Measurements from ENCODE around the gene KLK15. TPM values are rescaled to one million over a fixed set of nuclear protein-coding genes. Genes with fewer than 3 reads are reported as not detected.
A peak's percentile ranks its signal among the peaks of the same experiment; 100 is the strongest.

Gene KLK15
- total and polyA plus RNA-seq, 2 of the 13 experiments (the other 11 are each of a cell fraction or from before 2014, with no cell fraction given), result not detected

DNA sequence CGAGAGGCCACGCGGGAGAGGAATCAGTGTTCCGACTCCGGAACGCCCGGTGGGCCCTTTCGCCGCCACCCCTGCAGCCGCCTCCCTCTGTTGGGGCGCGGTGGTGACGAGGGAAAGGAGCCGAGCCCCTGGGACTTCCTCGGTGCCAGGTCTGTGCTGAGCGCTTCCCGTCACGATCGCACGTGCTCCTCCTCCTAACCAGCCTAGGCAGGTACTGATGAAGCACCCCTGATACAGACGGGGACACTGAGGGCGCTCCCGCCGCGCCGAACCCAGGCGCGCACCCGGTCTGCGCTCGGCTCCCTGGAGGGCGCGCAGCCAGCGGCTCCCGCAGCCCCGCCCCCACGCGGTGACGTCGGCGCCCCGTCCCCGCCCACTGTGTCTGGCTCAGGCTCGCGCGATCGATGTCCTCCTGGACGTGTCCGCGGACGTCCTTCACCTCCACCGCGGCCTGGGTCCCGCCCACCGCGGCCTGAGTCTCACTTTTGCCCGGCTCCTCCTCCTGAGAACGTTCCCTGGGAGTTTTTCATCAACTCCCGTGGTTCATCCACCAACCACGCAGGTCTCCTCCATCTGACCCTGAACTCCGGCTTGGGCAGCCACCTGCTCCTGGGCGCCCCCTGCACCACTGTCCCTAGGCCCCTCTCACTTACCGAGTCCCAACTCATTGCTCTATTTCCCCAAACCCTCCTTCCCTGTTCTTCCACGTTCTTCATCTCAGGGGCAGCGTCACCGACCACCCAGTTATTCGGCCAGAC, 2.6 kb upstream of the KLK15 start:
- ChIA-PET CTCF (ENCODE audit: low intra/inter-chr PET ratio, low total read pairs) (no interaction called here), POLR2A (no interaction called here)
- peak; percentile 93 for ATAC-seq
- Histone ChIP-seq H3K36me3 (replicated peaks in 1 of 2; ENCODE audit: control insufficient read depth in 1 of 2, insufficient read depth in 2 of 2, low read length in 2 of 2) (no peaks in the 10 kb centered on the region), H3K27ac (ENCODE audit: extremely low read length, insufficient read depth, low read length) (no peak overlapping the region), H2AFZ (ENCODE audit: low read length) (no peak overlapping the region), H3K4me2 (ENCODE audit: low read depth, low read length) (peak overlapping the region; percentile 77), H3K27me3 (ENCODE audit: control insufficient read depth in 1 of 2, insufficient read depth in 2 of 2, low read length in 2 of 2) (peaks cover 0 to 34% of the 10 kb centered on the region in 2 experiments; a peak in 2 of 5 replicates), H3K9ac (ENCODE audit: insufficient read depth, low read depth, low read length) (peak overlapping the region; percentile 47), H3K79me2 (ENCODE audit: insufficient read depth, low read length) (no peaks in the 10 kb centered on the region), H3K4me1 (ENCODE audit: insufficient read depth, low read length) (peaks cover 17% of the 10 kb centered on the region), H3K4me3 (replicated peaks in 1 of 3; ENCODE audit: insufficient read depth in 1 of 3, low read depth in 2 of 3, low read length in 3 of 3) (peak overlapping the region; percentile 47 to 80 (median 70); a peak in 5 of 6 replicates), H3K9me3 (ENCODE audit: low read length) (no peaks in the 10 kb centered on the region), H4K20me1 (ENCODE audit: insufficient read depth, low read length) (no peaks in the 10 kb centered on the region)
- DNase-seq (ENCODE audit: low spot score), result peak; percentile 38
- intact Hi-C loops (cut with micrococcal nuclease; ENCODE audit: unreplicated experiment) (no loop called here), in situ Hi-C loops (cut with HindIII; ENCODE audit: extremely low pct_ligation_motif_present, low pct_unique_long_range_greater_than_20kb) (no loop called here)
- under 1% methylated on average over 19 of the region's 67 CpGs for WGBS (ENCODE audit: low lambda C conversion rate)
- no peak for FAIRE-seq
- BruUV-seq (replicated peaks), result no TSS peak
- TF ChIP-seq PCBP2 (optimal IDR thresholded peaks at IDR 0.05; ENCODE audit: low read depth, low read length, poor library complexity, severe bottlenecking), result no peak
- peak; percentile 43 for TF ChIP-seq CBX1 (IDR thresholded peaks at IDR 0.05; ENCODE audit: low read depth)
- no peak for TF ChIP-seq ZNF572 (CRISPR knock-in tag; IDR thresholded peaks at IDR 0.05)
- TF ChIP-seq CREB1 (IDR thresholded peaks at IDR 0.05), result peak; percentile 50; the same call in 1 of the 2 replicates
- TF ChIP-seq CREB1 (CRISPR knock-in tag; IDR thresholded peaks at IDR 0.05), result no peak
- TF ChIP-seq, protein P1, sequence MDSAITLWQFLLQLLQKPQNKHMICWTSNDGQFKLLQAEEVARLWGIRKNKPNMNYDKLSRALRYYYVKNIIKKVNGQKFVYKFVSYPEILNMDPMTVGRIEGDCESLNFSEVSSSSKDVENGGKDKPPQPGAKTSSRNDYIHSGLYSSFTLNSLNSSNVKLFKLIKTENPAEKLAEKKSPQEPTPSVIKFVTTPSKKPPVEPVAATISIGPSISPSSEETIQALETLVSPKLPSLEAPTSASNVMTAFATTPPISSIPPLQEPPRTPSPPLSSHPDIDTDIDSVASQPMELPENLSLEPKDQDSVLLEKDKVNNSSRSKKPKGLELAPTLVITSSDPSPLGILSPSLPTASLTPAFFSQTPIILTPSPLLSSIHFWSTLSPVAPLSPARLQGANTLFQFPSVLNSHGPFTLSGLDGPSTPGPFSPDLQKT (CRISPR knock-in tag; IDR thresholded peaks at IDR 0.05; ENCODE audit: borderline replicate concordance), result no peak
- TF ChIP-seq RNF2 (conservative IDR thresholded peaks at IDR 0.05; ENCODE audit: low read depth), result no peak
- TF ChIP-seq MZF1 (CRISPR knock-in tag; IDR thresholded peaks at IDR 0.05; ENCODE audit: borderline replicate concordance), result no peak
- TF ChIP-seq ZNF431 (CRISPR knock-in tag; IDR thresholded peaks at IDR 0.05; ENCODE audit: borderline replicate concordance, low read depth), result peak; percentile 60; the same call in 1 of the 2 replicates
- TF ChIP-seq, protein P2, sequence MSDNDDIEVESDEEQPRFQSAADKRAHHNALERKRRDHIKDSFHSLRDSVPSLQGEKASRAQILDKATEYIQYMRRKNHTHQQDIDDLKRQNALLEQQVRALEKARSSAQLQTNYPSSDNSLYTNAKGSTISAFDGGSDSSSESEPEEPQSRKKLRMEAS (IDR thresholded peaks at IDR 0.05), result peak; percentile 51
- no peak for TF ChIP-seq KDM3A (CRISPR knock-in tag; IDR thresholded peaks at IDR 0.05; ENCODE audit: low read depth)
- TF ChIP-seq ZNF788 (CRISPR knock-in tag; IDR thresholded peaks at IDR 0.05; ENCODE audit: borderline replicate concordance), result peak; percentile 57; the same call in 1 of the 2 replicates
- TF ChIP-seq, protein P3, sequence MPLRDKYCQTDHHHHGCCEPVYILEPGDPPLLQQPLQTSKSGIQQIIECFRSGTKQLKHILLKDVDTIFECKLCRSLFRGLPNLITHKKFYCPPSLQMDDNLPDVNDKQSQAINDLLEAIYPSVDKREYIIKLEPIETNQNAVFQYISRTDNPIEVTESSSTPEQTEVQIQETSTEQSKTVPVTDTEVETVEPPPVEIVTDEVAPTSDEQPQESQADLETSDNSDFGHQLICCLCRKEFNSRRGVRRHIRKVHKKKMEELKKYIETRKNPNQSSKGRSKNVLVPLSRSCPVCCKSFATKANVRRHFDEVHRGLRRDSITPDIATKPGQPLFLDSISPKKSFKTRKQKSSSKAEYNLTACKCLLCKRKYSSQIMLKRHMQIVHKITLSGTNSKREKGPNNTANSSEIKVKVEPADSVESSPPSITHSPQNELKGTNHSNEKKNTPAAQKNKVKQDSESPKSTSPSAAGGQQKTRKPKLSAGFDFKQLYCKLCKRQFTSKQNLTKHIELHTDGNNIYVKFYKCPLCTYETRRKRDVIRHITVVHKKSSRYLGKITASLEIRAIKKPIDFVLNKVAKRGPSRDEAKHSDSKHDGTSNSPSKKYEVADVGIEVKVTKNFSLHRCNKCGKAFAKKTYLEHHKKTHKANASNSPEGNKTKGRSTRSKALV (CRISPR knock-in tag; IDR thresholded peaks at IDR 0.05), result peak; percentile 84
- TF ChIP-seq SP5 (CRISPR knock-in tag; IDR thresholded peaks at IDR 0.05; ENCODE audit: borderline replicate concordance, low read depth), result peak; percentile 64
- no peak for TF ChIP-seq MXI1 (IDR thresholded peaks at IDR 0.05; ENCODE audit: borderline replicate concordance, low read depth, low read length)
- TF ChIP-seq, protein P4, sequence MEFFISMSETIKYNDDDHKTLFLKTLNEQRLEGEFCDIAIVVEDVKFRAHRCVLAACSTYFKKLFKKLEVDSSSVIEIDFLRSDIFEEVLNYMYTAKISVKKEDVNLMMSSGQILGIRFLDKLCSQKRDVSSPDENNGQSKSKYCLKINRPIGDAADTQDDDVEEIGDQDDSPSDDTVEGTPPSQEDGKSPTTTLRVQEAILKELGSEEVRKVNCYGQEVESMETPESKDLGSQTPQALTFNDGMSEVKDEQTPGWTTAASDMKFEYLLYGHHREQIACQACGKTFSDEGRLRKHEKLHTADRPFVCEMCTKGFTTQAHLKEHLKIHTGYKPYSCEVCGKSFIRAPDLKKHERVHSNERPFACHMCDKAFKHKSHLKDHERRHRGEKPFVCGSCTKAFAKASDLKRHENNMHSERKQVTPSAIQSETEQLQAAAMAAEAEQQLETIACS (CRISPR knock-in tag; IDR thresholded peaks at IDR 0.05), result peak; percentile 81
- TF ChIP-seq ZKSCAN5 (CRISPR knock-in tag; IDR thresholded peaks at IDR 0.05), result no peak
- no peak for TF ChIP-seq RAD21 (CRISPR knock-in tag; IDR thresholded peaks at IDR 0.05)
- peak; percentile 42; the same call in 1 of the 2 replicates for TF ChIP-seq SP4 (CRISPR knock-in tag; IDR thresholded peaks at IDR 0.05)
